Keratinocyte (primary cell): Measurements from ENCODE around the gene DMAC1. TPM values are rescaled to one million over a fixed set of nuclear protein-coding genes. Genes with fewer than 3 reads are reported as not detected.

Source experiments
- DNase-seq: peaks from one replicate; pipeline ENCODE4 v3.0.0-alpha.2; 2011; ENCODE audit warnings: low read depth, missing footprints, low spot score
- FAIRE-seq: peaks from 2 replicates; lab custom pipeline; 2011; peaks lifted over from hg19 to GRCh38; lab: Jason Lieb, UNC
- H2AFZ ChIP-seq: 2 replicates; pipeline ENCODE4 v1.6.0; 2012; ENCODE audit warnings: low read length, control low read depth, inconsistent platforms; ENCODE audit not compliant: control insufficient read depth
- H3K27ac ChIP-seq: 2 replicates; pipeline ENCODE4 v1.5.1; 2011; ENCODE audit warnings: low read length; ENCODE audit not compliant: control insufficient read depth, insufficient read depth
- H3K27me3 ChIP-seq: 3 replicates; pipeline ENCODE4 v1.6.0; 2011; ENCODE audit warnings: low read length; ENCODE audit not compliant: control insufficient read depth, insufficient read depth; ENCODE audit errors: extremely low read depth
- H3K36me3 ChIP-seq, 2 experiments: 2 replicates in 1 of 2; 3 replicates in 1 of 2; pipeline ENCODE4 v1.5.1; 2011; ENCODE audit warnings: low read length in 2 of 2, mild to moderate bottlenecking in 1 of 2; ENCODE audit not compliant: control insufficient read depth in 2 of 2, insufficient read depth in 2 of 2; ENCODE audit errors: extremely low read depth in 1 of 2
- H3K4me1 ChIP-seq: 3 replicates; pipeline ENCODE4 v1.5.1; 2011; ENCODE audit warnings: low read length; ENCODE audit not compliant: control insufficient read depth, insufficient read depth; ENCODE audit errors: extremely low read depth
- H3K4me2 ChIP-seq: 3 replicates; pipeline ENCODE4 v1.6.0; 2011; ENCODE audit warnings: low read depth, low read length; ENCODE audit not compliant: control insufficient read depth, insufficient read depth; ENCODE audit errors: extremely low read depth
- H3K4me3 ChIP-seq, 3 experiments: fragments of 200-600 bp in 1 of 3; sonication (generic) in 1 of 3; 2 replicates in 2 of 3; 3 replicates in 1 of 3; pipeline ENCODE4 v1.5.1; 2011 to 2016; ENCODE audit warnings: low read length in 3 of 3, mild to moderate bottlenecking in 3 of 3, control low read depth in 2 of 3, inconsistent platforms in 1 of 3, low read depth in 1 of 3, mixed read lengths in 1 of 3, mixed run types in 1 of 3, moderate library complexity in 1 of 3; ENCODE audit not compliant: control insufficient read depth in 2 of 3, insufficient read depth in 2 of 3; ENCODE audit errors: extremely low read depth in 1 of 3
- H3K79me2 ChIP-seq: 2 replicates; pipeline ENCODE4 v1.6.0; 2012; ENCODE audit warnings: low read length; ENCODE audit not compliant: control insufficient read depth, insufficient read depth
- H3K9ac ChIP-seq: 3 replicates; pipeline ENCODE4 v1.6.0; 2011; ENCODE audit warnings: low read length; ENCODE audit not compliant: control insufficient read depth, insufficient read depth; ENCODE audit errors: extremely low read depth
- H3K9me1 ChIP-seq: 3 replicates; pipeline ENCODE4 v1.6.0; 2011; ENCODE audit warnings: low read length; ENCODE audit not compliant: control insufficient read depth, insufficient read depth; ENCODE audit errors: extremely low read depth
- H3K9me3 ChIP-seq: 2 replicates; pipeline ENCODE4 v1.5.1; 2012; ENCODE audit warnings: low read depth, low read length; ENCODE audit not compliant: control insufficient read depth
- H4K20me1 ChIP-seq: 3 replicates; pipeline ENCODE4 v1.6.0; 2011; ENCODE audit warnings: low read length; ENCODE audit not compliant: control insufficient read depth, insufficient read depth; ENCODE audit errors: extremely low read depth
- EZH2 ChIP-seq: IDR thresholded peaks from one replicate; pipeline ENCODE4 v1.6.1; 2012; ENCODE audit warnings: inconsistent platforms, mild to moderate bottlenecking, low read length, moderate library complexity
- dilution Hi-C: fragments of 300-500 bp; cut with MboI; formaldehyde crosslinking; loops from one replicate; pipeline ENCODE4 v1.7.0; 2020; ENCODE audit warnings: low sequenced_read_pairs; ENCODE audit not compliant: extremely low pct_ligation_motif_present
- polyA plus RNA-seq, 5 experiments: library from polyadenylated mRNA; depleted of rRNA in 3 of 5; stranded (reverse) in 3 of 5; stranded (forward) in 1 of 5; unstranded in 1 of 5; fragments of >200 nt; gene quantifications; 1 replicate in 1 of 5; 2 replicates in 3 of 5; 3 replicates in 1 of 5; pipeline versions ENCODE4 v1.2.1 to v1.2.3, GENCODE V29; 2011 to 2012; ENCODE audit warnings: missing spikeins in 2 of 5, low read depth in 1 of 5, low replicate concordance in 1 of 5
- TF ChIP-seq, protein P1 (sequence below), 3 experiments: IDR thresholded peaks in 1 of 3; conservative IDR thresholded peaks in 1 of 3; optimal IDR thresholded peaks in 1 of 3; 2 replicates in 2 of 3; 3 replicates in 1 of 3; pipeline versions ENCODE3 to v1.5.1; 2011; ENCODE audit warnings: low read length in 3 of 3, mild to moderate bottlenecking in 3 of 3, moderate library complexity in 2 of 3, control low read depth in 1 of 3, inconsistent platforms in 1 of 3; ENCODE audit not compliant: insufficient read depth in 2 of 3; ENCODE audit errors: extremely low read depth in 1 of 3

The DMAC1 gene
- polyA plus RNA-seq, 1 donor (not counting 4 experiments of a cell fraction or from before 2014, with no cell fraction given), result 71.4 TPM

DNA sequence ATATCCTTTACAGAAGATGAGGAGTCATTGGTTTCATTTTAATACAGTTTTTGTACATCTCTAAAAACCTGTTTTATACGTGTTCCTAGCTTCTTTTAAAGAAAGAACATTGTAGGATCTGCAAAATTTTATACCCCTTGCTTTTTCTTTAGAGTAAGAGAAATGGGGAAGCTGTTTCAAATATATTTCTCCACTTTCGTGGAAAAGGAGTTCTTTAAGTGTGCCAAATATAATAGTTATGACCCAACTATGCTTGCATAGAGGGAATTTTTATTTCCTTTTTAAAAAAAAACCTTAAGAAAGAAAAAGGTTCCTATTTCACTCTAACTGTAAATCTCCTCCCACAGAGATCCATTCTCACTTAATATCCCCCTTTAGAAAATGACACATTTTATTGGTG is 27.5 kb upstream of the DMAC1 start:
- Histone ChIP-seq H2AFZ (no peak overlapping the region), H3K27ac (no peak overlapping the region), H3K9me1 (no peaks in the 10 kb centered on the region), H3K4me3 (no peak overlapping the region), H3K9ac (no peak overlapping the region), H4K20me1 (no peaks in the 10 kb centered on the region), H3K79me2 (no peaks in the 10 kb centered on the region), H3K9me3 (no peaks in the 10 kb centered on the region), H3K27me3 (no peaks in the 10 kb centered on the region), H3K4me1 (no peaks in the 10 kb centered on the region), H3K4me2 (no peak overlapping the region), H3K36me3 (no peaks in the 10 kb centered on the region)
- DNase-seq, result no peak
- no peak for FAIRE-seq
- TF ChIP-seq EZH2, result no peak
- TF ChIP-seq, protein P1, sequence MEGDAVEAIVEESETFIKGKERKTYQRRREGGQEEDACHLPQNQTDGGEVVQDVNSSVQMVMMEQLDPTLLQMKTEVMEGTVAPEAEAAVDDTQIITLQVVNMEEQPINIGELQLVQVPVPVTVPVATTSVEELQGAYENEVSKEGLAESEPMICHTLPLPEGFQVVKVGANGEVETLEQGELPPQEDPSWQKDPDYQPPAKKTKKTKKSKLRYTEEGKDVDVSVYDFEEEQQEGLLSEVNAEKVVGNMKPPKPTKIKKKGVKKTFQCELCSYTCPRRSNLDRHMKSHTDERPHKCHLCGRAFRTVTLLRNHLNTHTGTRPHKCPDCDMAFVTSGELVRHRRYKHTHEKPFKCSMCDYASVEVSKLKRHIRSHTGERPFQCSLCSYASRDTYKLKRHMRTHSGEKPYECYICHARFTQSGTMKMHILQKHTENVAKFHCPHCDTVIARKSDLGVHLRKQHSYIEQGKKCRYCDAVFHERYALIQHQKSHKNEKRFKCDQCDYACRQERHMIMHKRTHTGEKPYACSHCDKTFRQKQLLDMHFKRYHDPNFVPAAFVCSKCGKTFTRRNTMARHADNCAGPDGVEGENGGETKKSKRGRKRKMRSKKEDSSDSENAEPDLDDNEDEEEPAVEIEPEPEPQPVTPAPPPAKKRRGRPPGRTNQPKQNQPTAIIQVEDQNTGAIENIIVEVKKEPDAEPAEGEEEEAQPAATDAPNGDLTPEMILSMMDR (optimal IDR thresholded peaks at IDR 0.05 in 1 of 3, IDR thresholded peaks at IDR 0.05 in 1 of 3, conservative IDR thresholded peaks at IDR 0.05 in 1 of 3; ENCODE audit: extremely low read depth in 1 of 3, insufficient read depth in 2 of 3, low read length in 3 of 3), result no peak
- dilution Hi-C loops, result no loop called here

DNA sequence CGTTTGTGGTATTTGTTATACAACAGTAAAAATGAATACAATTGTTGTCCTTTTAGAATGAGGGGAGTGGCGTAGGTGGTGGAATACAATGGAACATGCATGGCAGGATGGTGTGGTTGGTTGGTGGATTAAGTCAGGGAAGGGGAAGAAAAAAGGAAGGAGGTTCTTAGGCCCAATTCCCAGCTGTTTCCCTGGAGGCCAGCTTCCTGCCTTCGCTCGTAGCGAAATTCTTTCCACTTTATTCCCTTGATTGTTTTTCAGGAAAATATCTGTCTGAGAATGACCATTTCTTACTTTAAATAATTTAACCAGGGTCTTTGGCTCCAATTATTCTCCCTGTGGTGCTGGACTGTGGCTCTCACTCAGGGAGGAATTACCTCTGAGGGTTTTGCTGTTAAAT is 24.1 kb upstream of the DMAC1 start:
- Histone ChIP-seq H3K9ac (no peak overlapping the region), H3K27me3 (no peaks in the 10 kb centered on the region), H3K4me3 (no peak overlapping the region), H3K27ac (no peak overlapping the region), H3K36me3 (no peaks in the 10 kb centered on the region), H3K9me3 (no peaks in the 10 kb centered on the region), H2AFZ (no peak overlapping the region), H3K79me2 (no peaks in the 10 kb centered on the region), H3K4me1 (no peaks in the 10 kb centered on the region), H4K20me1 (no peaks in the 10 kb centered on the region), H3K9me1 (no peaks in the 10 kb centered on the region), H3K4me2 (no peak overlapping the region)
- TF ChIP-seq EZH2, result no peak
- TF ChIP-seq, protein P1 (optimal IDR thresholded peaks at IDR 0.05 in 1 of 3, IDR thresholded peaks at IDR 0.05 in 1 of 3, conservative IDR thresholded peaks at IDR 0.05 in 1 of 3; ENCODE audit: extremely low read depth in 1 of 3, insufficient read depth in 2 of 3, low read length in 3 of 3), result no peak
- DNase-seq, result no peak
- dilution Hi-C loops, result no loop called here
- FAIRE-seq, result no peak
